HG02763 (cell line): ENCODE data around the gene STX8.
"Not testable (repeated sequence)": the region's sequence is repeated elsewhere in the genome, so short reads cannot be mapped to it uniquely, and the experiment has no call there.

Experiments used
- ATAC-seq: cut with Tn5 transposase; IDR thresholded peaks from one replicate; pipeline ENCODE4 v1.9.1; 2021; ENCODE audit warnings: mild to moderate bottlenecking, moderate library complexity; ENCODE audit not compliant: unreplicated experiment

STX8 gene

GRCh38 chr17:9557161-9557755 is 18.4 kb downstream of the STX8 start:
- no peak for ATAC-seq

DNA sequence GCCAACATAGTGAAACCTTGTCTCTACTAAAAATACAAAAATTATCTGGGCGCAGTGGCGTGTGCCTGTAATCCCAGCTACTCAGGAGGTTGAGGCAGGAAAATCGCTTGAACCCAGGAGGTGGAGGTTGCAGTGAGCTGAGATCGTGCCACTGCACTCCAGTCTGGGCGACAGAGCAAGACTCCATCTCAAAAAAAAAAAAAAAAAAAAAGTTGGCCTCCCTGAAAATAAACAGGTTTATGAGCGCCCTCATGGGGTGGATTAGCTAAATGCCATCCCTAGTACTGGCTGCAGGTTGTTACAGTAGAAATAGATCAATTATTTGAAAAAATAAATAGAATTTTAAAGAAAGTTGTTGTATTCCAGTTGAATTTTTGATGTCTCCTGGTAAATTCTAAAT is 20.9 kb downstream of the STX8 start:
- not testable (repeated sequence) for ATAC-seq

DNA sequence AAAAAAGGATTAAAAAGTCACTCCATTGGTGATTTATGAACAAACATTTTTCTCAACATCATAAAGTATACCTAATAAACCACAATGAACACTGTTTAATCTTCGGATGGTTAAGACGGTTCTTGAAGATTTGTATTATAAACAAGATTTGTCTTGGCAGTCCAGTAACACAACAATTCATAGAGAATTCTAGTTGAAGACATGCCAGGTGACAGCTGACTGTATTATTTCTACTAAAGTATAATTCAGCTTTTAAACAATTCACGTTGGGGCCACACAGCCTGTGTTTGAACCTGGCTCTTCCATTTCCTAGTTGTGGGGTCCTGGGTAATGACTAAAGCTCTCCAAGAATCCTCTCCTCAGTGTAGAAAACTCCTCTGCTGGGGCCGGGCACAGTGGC is 22.0 kb downstream of the STX8 start:
- no peak for ATAC-seq

DNA sequence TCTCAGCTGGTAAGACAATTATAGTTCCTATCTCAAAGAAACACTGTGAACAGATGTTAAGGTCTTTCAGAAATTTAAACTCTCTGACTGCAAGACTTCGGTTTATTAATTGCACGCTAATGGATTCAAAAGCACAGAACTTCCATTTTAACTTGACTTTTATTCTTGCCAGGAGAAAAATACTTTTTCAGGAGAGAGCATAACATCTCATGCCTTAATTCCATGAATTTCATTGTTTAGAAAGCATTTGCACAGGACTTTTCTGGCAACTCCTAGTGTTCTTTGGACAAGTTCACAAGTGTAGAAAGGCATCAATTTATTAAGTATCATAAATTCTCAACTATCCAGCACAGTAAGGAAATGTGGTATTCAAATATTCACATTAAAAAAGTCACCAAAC is 22.4 kb downstream of the STX8 start:
- no peak for ATAC-seq

- no peak for ATAC-seq
Observed at GRCh38 chr17:9549215-9549614, 26.4 kb downstream of the STX8 start.

- ATAC-seq: no peak
Observed at GRCh38 chr17:9544221-9544620, 31.4 kb downstream of the STX8 start.

DNA sequence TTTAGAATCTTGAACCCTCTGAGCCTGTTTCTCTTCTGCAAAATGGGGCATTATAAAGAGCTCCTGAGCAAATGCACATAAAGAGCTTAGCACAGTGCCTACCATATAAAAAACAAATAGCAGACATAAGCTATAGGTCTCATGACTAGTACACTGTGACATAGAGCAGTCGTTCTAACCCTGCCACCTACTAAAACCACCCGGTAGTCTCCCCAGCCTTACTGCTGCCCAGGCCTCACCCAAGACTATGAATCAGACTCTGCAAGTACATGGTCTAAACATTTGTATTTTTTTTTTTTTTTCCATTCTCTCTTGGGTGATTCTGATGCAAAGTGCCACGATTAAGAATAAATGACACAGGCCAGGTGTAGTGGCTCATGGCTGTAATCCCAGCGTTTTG is 33.9 kb downstream of the STX8 start:
- ATAC-seq: no peak

GRCh38 chr17:9538626-9539025 is 37.0 kb downstream of the STX8 start:
- ATAC-seq: no peak

DNA sequence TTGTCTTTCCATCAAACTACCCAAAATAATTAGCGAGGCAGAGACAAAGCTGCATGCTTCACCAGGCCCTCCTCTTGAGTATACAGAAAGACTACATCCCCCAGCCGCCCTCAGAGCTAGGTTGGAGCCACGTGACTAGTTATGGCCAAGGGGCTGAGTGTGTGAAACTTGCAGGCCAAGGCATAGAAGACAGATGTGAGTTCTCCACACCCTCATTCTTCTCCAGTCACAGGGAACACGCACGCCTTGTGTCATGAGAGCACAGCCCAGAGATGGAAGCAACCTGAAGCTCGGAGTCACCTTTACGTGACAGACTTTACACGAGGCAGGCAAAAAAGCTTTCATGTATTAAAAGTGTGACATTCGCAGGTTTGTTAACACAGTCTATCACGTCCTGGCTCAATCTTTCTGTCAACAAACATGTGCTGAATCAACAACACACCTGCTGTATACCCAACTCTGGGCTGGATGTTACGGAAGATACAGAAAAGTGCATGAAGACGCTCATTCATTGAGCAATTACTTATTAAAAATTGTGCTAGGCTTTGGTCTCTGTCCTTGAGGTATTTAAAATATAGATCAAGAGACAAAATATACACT is 38.3 kb downstream of the STX8 start:
- no peak for ATAC-seq

DNA sequence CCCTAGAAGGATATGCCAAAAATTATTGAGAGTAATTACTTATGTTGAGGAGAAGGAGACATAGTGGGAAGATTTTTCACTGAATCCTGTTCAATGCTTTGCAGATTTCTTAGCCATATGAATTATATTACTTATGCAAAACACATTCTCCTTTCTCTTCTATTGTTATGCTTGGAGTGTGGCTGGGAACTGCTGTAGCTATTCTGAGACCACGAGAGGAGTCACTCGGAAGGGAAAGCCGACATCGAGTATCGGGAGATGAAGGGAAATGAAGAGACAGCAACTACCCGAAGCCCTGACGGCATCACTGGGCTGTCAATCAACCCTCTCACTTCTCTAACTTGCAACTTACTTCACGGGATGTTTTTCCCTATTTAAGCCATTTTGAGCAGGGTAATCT is 39.6 kb downstream of the STX8 start:
- no peak for ATAC-seq

GRCh38 chr17:9533441-9533840 is 42.2 kb downstream of the STX8 start:
- no peak for ATAC-seq

- no peak for ATAC-seq
Observed at GRCh38 chr17:9532715-9533114, 42.9 kb downstream of the STX8 start.

GRCh38 chr17:9531034-9531433 is 44.6 kb downstream of the STX8 start:
- no peak for ATAC-seq

GRCh38 chr17:9529033-9529700 is 46.5 kb downstream of the STX8 start:
- ATAC-seq: no peak

DNA sequence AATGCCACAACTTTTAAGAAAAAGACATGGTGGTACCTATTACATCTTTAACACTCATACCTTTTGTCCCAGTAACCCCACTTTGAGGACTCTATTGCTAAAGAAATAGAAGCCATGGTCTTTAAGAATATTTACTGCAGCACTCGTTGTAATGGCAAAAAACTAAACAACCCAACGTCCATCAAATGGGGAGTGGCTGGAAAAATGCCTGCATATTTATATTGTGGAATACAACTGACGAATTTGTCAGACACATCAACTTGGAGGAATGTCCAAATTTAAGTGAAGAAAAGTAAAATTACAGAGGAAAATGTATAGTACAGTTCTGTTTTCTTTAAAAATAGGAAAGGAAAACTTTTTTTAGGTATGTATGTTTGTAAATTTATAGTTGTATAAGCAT is 47.8 kb downstream of the STX8 start:
- ATAC-seq: no peak

DNA sequence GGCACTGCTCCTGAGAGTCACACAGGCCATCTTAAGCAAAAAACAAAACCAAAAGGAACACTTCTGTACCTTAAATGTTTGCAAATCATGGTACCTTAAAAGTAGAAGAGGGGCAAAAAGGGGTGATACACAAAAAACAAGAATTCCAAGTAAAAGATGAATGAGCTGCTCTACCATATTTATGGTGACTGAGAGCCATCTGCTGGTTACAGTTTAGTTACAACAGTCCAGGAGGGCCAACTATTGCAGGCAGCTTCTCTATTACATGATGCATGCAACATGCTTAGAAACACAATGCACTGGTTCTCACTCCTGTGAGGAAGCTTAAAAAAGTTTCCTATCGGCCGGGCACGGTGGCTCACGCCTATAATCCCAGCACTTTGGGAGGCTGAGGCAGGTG is 53.5 kb downstream of the STX8 start:
- no peak for ATAC-seq

- no peak for ATAC-seq
Observed at GRCh38 chr17:9521062-9521461, 54.6 kb downstream of the STX8 start.

- ATAC-seq: no peak
Observed at GRCh38 chr17:9520649-9521048, 55.0 kb downstream of the STX8 start.

DNA sequence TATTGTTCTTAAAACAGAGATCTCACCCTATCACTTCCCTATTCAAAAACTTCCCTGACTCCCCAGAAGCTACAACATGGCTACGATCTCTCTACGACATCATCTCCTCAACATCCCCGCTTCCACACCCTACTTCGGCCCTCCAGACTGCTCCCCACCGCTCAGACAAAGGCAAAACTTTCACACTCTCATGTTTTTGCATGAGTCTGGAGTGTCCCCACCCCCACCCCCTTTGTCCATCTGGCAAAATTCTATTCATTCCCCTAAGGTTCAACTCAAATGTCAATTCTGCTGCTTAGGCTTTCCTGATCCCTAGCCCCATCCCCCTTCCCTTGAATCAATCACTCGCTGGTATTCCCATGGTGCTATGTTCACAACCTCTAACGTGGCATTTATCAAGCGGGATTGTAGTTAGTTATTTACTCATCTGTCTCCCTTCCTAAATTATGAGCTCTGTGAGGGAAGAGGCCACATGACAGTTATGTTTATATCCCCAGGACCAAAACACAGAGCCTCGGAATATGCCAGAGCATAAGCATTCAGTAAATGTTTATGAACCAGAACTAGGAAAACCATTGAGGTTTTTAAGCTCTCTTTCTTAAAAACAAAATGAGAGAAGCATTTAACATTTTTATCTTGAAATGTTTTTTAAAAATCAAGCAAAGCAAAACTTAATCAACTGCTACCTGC is 55.9 kb downstream of the STX8 start:
- no peak for ATAC-seq

- ATAC-seq: no peak
Observed at GRCh38 chr17:9517396-9517795, 58.2 kb downstream of the STX8 start.

DNA sequence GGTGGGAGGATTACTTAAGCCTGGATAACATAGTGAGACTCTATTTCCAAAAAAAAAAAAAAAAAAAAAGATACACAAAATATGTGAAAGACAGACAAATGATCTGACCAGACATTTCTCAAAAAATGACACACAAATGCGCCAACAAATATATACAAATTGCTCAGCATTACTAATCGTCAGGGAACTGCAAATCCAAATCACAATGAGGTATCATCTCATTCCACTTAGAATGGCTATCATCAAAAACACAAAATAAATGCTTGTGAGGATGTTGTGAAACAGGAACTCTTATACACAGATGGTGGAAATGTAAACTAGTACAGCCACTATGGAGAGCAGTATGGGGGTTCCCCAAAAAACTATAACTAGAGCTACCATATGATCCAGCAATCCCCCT is 62.4 kb downstream of the STX8 start:
- ATAC-seq: no peak
